NOMO-1 treated with dmso at 0.1 percent for 144 hours (cell line): ENCODE results near the gene UCKL1.
"Not testable (repeated sequence)": the region's sequence is repeated elsewhere in the genome, so short reads cannot be mapped to it uniquely, and the experiment has no call there.

Experiments
- DNase-seq: peaks from one replicate; lab custom pipeline; 2025; ENCODE audit not compliant: unreplicated experiment; lab: John Stamatoyannopoulos, UW

The UCKL1 gene

DNA sequence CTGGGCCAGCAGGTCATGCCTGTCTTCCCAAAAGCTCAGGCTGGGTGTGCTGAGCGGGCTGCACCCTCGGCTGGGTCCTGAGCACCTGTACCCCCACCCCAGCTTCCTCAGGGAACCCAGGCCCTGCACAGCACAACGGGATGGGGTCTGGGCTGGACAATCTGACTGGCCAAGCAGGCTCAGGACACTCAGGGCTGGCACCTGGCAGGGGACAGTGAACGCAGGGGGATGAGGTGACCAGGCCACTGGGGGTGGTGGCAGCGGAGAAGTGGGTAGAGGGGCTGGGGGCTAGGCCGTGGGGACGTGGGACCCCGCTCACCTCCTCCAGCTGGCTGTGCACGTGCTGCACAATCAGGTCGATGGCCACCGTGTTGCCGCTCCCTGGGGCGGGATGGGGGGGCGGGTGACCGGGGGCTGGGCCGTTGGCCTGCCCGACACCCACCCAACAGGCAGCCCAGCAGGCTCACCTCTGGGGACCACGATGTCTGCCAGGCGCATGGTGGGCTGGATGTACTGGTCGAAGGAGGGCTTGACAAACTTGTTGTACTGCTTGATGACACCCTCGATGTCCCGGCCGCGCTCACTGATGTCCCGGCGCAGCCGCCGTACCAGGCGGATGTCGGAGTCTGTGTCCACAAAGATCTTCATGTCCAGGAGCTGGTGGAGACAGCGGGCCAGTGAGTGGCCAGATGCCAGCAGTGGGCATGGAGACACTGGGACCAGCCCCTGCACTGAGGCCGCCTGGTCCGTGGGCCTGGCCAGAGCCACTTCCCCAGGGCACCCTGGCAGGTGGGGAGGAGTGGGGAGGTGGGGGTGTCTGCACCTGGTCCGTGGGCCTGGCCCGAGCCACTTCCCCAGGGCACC, 11.9 kb downstream of the UCKL1 start:
- no peak for DNase-seq

DNA sequence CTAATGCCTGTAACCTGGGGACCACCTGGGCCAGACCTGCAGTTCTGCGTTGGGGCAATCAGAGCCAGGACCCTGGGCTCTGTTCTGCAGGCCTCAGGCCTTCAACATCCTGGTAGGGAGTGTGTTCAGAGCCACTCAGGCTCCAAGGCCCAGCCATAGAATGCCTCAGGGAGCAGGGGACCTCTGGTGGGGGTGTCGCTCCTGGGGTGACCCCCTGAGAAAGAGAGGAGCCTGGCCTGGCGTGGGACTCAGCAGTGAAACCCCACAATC, 12.5 kb downstream of the UCKL1 start:
- no peak for DNase-seq

DNA sequence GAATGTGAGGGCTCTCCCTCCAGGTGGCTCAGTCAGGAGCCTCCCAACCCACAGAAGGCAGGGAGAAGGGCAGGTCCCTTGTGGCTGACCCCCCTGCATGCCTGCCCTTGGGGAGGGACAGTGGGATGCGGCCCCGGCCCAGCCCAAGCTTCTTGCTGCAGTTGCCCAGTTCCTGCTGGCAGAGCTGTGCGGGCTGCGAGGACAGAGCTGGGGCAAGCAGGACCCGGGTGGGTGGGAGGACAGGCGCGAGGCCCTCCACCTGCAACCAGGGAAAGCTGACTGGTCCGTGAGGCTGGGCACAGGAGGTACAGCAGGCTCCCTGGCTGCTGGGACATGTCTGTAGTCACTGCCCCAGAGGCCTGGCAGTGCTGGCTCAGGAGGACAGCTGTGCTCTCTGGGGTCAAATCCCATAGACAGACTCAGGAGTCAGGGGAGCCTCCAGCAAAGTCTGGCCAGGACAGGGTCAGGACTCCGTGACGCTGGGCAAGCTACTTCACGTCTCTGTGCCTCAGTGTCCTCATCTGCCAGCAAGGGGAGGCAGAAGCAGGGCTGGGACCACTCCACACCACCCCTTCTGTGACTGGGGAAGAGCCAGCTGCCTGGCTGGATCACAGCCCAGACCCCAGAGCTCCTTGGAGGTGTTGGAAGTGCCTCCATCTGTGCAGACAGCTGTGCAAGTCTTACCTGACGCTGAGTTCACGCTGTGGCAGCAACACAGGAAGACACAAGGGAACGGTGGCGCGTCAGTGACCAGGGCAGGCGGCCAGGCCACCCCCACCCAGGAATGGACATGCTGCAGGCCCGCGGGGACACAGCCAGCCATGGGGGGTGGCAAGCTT, 13.0 kb downstream of the UCKL1 start:
- DNase-seq, result no peak

DNA sequence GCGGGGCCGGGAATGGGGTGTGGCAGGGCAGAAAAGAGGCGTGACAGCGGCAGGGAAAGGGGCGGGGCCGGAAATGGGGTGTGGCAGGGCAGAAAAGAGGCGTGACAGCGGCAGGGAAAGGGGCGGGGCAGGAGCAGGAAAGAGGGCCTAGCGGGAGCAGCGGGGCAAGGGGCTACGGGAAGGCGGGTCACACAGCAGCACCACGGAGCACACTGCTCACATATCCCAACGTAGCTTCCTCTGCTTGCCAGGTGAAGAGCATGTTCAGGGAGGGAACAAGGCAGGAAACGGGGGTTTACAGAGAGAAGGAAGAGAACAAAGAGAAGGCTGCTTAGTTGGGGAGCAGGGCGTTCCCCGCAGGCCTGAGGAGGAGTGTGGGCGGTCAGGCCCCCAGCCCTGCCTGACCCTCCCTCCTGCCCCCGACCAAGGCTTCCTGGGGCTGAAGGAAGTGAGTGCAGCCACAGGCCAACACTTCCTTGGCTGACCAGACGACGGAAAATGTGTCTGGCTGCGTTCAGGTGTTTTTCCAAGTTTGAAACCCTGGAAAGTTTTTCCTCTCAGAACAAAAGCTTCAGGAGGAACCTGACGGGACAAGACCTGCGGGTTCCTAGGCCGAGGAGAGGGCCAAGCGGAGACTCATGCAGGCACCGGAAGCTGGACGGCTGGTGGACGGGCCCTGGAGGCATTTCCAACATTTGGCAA, 13.8 kb downstream of the UCKL1 start:
- DNase-seq, result no peak

DNA sequence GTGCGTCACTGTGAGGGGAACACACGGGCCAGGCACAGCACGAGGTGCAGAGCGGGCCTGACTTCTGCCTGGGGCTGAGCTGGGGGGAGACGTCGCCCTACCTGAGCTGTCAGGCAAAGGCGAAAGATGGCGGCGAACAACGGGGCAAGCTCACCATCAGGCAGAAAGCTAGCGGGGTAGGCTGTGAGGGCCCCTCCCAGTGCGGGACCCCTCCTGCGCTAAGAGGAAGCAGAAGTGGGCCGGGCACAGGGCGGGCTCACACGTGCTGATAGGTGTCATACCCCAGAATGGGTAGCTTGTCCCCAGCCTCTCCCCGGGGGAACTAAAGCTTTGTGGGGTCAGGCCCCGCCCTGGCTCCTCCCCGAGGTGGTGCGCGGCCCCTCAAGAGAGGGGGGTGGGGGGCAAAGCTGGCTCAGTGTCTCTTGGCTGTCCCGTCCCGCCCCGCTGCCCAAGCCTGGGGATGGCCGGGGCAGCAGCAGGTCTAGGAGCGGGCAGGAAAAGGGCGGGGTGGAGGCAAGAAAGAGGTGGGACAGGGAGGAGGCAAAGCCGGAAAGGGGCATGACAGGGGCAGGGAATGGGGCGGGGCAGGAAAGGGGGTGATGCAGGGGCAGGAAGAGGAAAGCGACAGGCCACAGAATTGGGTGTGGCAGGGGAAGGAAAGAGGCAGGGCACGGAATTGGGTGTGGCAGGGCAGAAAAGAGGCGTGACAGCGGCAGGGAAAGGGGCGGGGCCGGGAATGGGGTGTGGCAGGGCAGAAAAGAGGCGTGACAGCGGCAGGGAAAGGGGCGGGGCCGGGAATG, 14.7 kb downstream of the UCKL1 start:
- DNase-seq, result peak; percentile 79

GRCh38 chr20:63940472-63941266, 15.5 kb downstream of the UCKL1 start:
- DNase-seq, result no peak

DNA sequence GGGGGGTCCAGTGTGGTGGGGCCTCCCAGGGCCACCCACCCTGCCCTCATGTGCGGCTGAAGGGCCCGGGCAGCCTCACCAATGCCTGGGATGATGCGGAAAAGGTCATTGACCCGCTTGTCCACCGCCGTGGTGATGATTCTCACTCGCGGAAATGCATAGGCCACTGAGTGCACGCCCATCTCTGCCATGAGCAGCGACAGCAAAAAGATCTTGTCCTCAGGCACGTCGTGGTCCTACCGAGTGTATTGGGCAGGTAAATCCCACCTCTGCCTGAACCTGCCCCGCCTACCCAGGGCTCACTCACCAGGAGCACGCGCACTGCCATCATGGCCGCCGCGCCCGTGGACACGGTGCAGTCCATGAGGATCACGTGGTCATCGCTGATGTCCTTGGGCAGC, 16.1 kb downstream of the UCKL1 start:
- no peak for DNase-seq

DNA sequence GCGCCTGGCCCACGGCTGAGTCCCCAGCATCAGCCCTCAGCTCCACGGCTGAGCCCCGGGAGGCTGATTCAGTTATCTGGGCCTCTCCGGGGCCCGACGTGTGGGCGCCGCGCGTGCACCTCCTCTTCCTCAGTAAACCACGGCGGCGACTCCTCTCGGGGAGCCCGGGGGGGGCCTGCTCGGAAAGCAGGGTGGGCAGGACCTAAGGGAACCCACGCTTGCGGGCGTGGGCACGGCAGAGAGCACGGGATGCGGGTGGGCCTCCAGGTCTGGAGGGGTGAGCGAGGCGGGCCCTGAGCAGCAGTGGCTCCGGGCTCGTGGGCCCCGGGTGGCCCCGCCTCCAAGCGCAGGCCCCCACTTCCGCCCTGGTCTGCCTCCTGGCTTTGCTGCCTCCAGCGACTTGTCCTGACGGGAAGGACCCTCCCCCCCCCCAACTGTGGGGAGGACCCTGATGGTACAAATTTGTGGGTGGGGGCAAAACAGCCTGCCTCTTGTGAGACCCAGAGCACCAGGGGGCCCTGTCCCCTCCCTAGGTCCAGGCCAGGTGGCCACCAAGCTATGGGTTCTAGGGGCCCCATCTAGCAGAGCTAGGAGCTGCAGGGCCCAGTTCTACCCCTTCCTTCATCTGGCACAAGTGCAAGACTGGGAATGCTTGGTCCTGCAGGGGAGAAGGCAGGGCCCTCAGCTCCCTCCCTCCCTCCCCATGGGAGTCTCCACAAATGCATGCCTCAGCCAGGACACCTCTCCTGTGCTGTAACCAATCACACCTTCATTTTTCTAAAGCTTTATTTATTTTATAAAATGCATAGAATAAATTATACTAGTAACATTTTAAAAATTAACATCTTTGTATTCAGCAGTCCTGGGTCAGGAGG, 16.9 kb downstream of the UCKL1 start:
- no peak for DNase-seq

- DNase-seq, result no peak
Measured at GRCh38 chr20:63937596-63937995, 18.6 kb downstream of the UCKL1 start.

GRCh38 chr20:63935447-63935846, 20.8 kb downstream of the UCKL1 start:
- DNase-seq, result no peak

DNA sequence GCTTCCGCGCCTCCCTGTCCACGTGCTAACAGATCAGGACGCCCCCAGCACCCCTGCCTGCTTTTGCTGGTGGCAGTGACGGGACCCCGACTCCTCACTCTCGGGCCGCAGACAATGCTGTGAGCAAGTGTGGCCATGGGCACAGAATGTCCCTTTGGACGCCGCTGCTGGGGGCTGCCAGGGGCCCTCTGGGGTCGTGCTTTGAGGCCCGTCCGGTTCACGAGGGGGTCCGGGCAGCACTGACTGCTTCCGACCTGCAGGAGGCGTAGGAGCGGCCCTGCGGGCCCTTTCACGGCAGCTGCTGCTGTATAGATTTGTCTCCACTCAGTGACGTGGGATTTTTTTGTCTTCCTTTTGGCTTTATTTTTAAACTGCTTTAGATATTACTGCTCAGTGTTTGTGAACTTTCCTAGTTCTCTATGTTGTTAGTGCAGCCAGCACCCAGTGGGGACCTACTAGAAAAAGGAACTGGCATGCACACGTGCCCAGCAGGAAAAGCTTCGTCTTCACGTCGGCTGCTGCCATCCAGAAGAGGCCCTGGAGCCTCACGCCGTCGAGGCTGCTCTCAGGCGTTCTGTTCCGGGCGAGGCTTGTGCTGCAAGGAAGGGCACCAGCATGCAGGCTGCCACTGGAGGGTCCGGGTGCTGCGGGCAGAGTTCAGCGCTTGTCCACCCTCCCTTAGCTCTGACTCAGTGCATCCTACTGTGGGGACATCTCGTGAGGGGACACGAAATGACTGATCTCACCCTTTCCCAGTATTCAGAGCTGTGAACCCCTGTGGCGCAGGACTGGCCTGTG, 21.7 kb downstream of the UCKL1 start:
- DNase-seq, result no peak

DNA sequence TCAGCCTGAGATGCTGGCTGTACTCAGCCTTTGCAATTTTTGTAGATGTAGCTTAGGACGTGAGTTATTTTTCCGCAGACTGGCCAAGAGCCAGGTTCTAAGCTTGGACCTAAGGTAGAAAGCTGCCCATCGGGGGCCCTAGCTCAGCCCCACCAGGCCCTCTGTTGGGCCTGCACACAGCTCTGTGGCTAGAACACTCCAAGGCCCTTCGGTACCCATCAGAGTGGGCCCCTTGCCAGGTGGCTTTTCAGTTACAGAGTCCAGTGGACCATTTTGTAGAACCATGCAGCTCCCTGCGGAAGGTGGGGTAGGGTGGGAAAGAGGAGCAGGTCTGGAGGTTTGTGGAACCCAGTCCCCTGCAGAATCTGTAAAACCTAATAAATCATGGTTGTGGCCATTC, 22.6 kb downstream of the UCKL1 start:
- DNase-seq, result no peak

GRCh38 chr20:63932606-63933160, 23.5 kb downstream of the UCKL1 start:
- DNase-seq, result no peak

GRCh38 chr20:63931735-63932134, 24.5 kb downstream of the UCKL1 start:
- no peak for DNase-seq

DNA sequence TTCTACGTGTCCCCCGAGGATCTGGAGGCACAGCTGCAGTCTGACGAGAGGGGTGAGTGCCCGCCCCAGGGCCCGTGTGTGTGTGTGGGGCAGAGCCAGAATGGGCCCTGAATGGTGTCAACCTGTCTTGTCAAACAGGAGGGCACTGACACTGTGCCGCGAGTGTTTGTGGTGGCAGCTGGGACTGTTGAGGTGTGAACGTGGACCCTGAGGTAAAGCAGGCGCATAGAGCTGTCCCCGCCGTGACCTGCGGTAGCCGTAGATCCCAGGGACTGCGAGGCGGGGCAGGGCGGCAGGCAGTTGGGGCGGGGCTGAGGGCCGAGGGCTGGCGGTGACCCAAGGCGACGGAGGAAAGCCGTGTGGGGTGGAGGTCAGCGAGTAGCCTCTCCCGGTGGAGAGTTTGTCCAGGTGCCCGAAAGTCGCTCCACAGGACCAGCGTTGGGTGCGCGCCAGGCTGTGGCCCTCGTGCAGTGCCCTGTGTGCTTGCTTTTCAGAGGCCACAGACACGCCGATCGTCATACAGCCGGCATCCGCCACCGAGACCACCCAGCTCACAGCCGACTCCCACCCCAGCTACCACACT, 25.2 kb downstream of the UCKL1 start:
- no peak for DNase-seq

DNA sequence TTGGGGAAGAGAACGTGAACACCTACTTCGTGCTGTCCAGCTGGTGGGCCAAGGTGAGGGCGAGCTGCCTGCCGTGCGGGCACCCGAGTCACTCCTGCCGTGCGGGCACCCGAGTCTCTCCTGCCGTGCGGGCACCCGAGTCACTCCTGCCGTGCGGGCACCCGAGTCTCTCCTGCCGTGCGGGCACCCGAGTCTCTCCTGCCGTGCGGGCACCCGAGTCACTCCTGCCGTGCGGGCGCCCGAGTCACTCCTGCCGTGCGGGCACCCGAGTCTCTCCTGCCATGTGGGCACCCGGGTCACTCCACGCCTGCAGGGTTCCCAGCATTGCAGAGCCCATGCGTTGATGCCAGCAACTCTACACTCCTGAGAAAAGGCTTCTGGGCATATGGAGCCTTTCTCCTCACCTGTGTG, 26.7 kb downstream of the UCKL1 start:
- not testable (repeated sequence) for DNase-seq

- no peak for DNase-seq
Measured at GRCh38 chr20:63929071-63929470, 27.1 kb downstream of the UCKL1 start.

DNA sequence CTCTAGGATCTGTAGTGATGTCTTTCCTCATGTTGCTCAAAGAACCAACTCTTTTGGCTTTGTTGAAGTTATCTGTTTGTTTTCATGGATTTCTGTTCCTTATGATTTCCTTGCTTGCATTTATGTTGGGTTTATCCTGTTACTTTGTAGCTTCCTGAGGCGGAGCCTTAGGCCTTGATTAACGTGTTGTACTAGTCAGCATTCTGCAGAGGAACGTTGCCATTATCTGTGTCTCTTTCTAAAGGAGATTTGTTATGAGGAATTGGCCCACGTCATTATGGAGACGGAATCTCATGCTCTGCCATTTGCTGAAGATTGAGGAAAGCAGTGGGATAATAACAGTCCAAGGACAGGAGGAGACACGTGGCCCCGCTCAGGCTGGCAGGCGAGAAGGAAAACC, 29.9 kb downstream of the UCKL1 start:
- no peak for DNase-seq
